ENCODE results near the gene PRKN.

The PRKN gene

DNA sequence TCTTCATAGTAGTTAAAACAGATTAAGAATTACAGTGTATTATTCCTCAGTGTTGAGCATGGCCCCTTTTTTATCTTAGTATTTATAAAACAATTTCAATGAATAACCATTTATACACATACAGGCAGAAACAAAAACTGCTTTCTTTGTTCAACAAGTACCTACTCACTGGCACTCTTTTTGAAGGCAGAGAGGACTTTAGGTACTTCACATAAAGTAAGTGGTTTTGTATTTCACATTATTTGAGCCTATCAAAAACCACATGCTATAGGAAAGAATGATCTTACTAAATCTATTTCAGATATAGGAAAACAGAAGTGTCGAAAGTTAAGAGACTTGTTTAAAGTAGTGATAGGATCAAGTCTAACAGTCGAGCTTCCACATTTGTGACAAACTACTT lies 73.8 kb downstream of the PRKN start:
- in situ Hi-C loops (cut with MboI; ENCODE audit: low sequenced_read_pairs, unreplicated experiment) = no loop called here
- no peak for DNase-seq (ENCODE audit: low spot score)
- TF ChIP-seq, protein P1, sequence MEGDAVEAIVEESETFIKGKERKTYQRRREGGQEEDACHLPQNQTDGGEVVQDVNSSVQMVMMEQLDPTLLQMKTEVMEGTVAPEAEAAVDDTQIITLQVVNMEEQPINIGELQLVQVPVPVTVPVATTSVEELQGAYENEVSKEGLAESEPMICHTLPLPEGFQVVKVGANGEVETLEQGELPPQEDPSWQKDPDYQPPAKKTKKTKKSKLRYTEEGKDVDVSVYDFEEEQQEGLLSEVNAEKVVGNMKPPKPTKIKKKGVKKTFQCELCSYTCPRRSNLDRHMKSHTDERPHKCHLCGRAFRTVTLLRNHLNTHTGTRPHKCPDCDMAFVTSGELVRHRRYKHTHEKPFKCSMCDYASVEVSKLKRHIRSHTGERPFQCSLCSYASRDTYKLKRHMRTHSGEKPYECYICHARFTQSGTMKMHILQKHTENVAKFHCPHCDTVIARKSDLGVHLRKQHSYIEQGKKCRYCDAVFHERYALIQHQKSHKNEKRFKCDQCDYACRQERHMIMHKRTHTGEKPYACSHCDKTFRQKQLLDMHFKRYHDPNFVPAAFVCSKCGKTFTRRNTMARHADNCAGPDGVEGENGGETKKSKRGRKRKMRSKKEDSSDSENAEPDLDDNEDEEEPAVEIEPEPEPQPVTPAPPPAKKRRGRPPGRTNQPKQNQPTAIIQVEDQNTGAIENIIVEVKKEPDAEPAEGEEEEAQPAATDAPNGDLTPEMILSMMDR (IDR thresholded peaks at IDR 0.05; ENCODE audit: borderline replicate concordance, control extremely low read depth, extremely low read depth, insufficient read depth, missing control alignments) = no peak

DNA sequence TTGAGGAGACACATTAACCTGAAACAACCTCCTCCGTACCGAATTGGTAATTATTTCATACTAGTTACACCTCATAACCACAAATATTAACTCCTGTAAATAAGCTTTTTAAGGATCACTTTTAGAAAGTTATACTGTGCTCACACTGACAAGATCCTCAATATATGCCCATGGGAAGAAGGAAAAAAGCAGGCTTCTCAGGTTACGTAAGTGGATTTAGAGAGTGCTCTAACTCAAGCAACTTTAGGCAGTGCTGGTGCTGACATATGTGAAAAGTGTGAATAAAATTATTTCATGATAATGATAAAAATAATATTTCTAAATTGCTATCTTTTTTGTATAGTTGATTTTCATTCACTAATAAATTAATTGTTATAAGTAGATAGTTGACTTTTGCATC lies 76.1 kb downstream of the PRKN start:
- DNase-seq (ENCODE audit: low spot score) = no peak
- TF ChIP-seq, protein P1 (IDR thresholded peaks at IDR 0.05; ENCODE audit: borderline replicate concordance, control extremely low read depth, extremely low read depth, insufficient read depth, missing control alignments) = no peak
- in situ Hi-C loops (cut with MboI; ENCODE audit: low sequenced_read_pairs, unreplicated experiment) = no loop called here

DNA sequence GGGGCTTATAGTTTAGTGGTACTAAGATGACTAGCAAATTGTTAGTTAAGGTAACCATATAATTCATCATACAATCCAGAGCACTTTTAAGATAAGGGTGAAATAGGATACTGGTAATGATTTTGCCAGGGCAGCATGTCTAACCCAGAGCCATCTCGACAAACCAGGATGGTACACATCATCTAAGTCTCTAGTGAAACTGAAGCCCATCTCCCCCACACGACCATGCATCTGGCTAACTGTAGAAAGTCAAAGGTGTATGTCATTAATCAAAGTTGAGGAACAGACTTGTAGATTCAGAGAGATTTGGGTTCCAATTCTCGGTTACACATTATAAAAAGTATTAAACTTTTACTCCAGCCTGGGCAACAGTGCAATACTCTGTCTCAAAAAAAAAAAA lies 78.3 kb downstream of the PRKN start:
- DNase-seq (ENCODE audit: low spot score) = no peak
- TF ChIP-seq, protein P1 (IDR thresholded peaks at IDR 0.05; ENCODE audit: borderline replicate concordance, control extremely low read depth, extremely low read depth, insufficient read depth, missing control alignments) = no peak
- in situ Hi-C loops (cut with MboI; ENCODE audit: low sequenced_read_pairs, unreplicated experiment) = no loop called here

DNA sequence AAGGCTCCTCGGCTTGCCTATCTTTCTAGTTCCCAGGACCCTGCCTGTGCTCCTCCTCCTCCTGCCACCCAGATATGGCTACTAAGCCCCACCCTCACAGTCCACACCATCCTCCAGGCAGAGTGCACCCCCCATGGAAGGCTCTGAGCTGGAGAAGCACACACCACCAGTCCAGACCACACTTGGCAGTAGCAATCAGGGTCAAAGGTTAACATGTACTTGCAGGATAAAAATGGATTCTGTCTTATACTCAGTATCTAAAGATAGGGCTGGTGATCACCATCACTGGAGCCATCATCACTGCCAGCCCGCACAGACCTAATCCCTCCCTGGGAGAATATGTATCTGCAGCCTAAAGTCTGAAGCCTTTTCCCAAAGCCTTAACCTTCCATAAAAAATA lies 83.4 kb downstream of the PRKN start:
- TF ChIP-seq, protein P1 (IDR thresholded peaks at IDR 0.05; ENCODE audit: borderline replicate concordance, control extremely low read depth, extremely low read depth, insufficient read depth, missing control alignments) = no peak
- no peak for DNase-seq (ENCODE audit: low spot score)
- in situ Hi-C loops (cut with MboI; ENCODE audit: low sequenced_read_pairs, unreplicated experiment) = no loop called here

DNA sequence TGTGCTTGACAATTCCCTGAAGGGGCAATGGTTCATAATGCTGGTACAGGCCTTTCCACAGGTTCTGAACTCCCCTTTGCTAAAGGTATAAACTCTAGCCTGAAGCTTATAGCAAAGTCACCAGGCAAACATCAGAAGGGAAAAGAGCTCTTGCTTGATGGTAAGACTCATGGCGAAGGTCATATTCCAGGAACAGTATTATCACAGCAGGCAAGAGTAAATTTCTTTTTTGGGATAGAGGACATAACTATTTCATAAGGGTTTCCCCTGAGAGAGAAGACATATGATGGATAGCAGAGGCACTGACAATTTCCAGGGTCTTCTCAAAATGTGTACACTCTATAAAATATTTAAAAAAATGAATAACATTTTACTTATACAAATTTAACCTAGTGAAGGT lies 86.8 kb downstream of the PRKN start:
- no peak for DNase-seq (ENCODE audit: low spot score)
- TF ChIP-seq, protein P1 (IDR thresholded peaks at IDR 0.05; ENCODE audit: borderline replicate concordance, control extremely low read depth, extremely low read depth, insufficient read depth, missing control alignments) = no peak
- in situ Hi-C loops (cut with MboI; ENCODE audit: low sequenced_read_pairs, unreplicated experiment) = no loop called here

DNA sequence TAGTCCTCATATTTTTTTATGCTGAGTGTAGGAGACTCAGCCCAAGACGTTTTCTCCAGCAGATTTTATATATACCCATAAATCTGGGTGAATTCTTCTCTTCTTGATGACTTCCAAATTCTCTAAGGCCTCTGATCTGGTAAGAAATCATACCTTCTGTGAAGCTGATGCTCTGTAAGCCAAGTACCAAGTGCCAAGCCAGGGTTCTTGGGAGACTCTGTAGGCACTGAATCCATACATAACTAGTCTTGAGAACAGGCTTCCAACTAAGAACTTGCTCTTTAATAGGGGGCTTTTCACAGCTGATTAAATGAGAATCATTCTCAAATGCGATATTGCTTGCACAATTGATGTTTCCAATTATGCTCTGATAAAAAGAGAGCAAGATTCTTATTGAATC lies 87.6 kb downstream of the PRKN start:
- no peak for DNase-seq (ENCODE audit: low spot score)
- in situ Hi-C loops (cut with MboI; ENCODE audit: low sequenced_read_pairs, unreplicated experiment) = no loop called here
- TF ChIP-seq, protein P1 (IDR thresholded peaks at IDR 0.05; ENCODE audit: borderline replicate concordance, control extremely low read depth, extremely low read depth, insufficient read depth, missing control alignments) = no peak

Data from GM13976 (cell line).